GM12878 (cell line): Measurements from ENCODE around the gene AKAP8. TPM values are rescaled to one million over a fixed set of nuclear protein-coding genes. Genes with fewer than 3 reads are reported as not detected.

ENCODE experiments used
- ATAC-seq: fragments of 200-7000 bp; cut with Tn5 transposase; 3 replicates; pipeline ENCODE4 v1.9.1; 2020; ENCODE audit warnings: mild to moderate bottlenecking, moderate library complexity
- BruUV-seq: library from RNA; stranded (reverse); fragments of 400-500 nt; replicated peaks from 2 replicates; lab custom pipeline; 2021; lab: Mats Ljungman, UMichigan
- CTCF ChIA-PET: fragments of 300-600 bp; sonication (Branson Sonifier 250); formaldehyde crosslinking; extraction: SDS; loops from one replicate; lab custom pipeline; 2021; ENCODE audit warnings: inconsistent platforms; lab: Yijun Ruan, JAX
- POLR2A ChIA-PET: fragments of 350-600 bp; formaldehyde crosslinking; extraction: SDS; loops from one replicate; lab custom pipeline; 2021; ENCODE audit warnings: inconsistent platforms; lab: Charles Lee
- RAD21 ChIA-PET: fragments of 300-600 bp; sonication (Branson Sonifier 250); formaldehyde crosslinking; loops from one replicate; lab custom pipeline; 2023; ENCODE audit warnings: antibody characterized with exemption; ENCODE audit not compliant: unreplicated experiment; lab: Charles Lee
- SMC1A ChIA-PET: fragments of 300-600 bp; sonication (Branson Sonifier 250); formaldehyde crosslinking; loops from one replicate; lab custom pipeline; 2023; ENCODE audit not compliant: unreplicated experiment, uncharacterized antibody; lab: Charles Lee
- DNase-seq: peaks from one replicate; pipeline ENCODE4 v3.0.0-alpha.2; 2011; ENCODE audit warnings: low read depth, low spot score
- FAIRE-seq: peaks from 3 replicates; lab custom pipeline; 2011; peaks lifted over from hg19 to GRCh38; lab: Jason Lieb, UNC
- H2AFZ ChIP-seq: 2 replicates; pipeline ENCODE4 v1.6.0; 2011; ENCODE audit warnings: low read depth, low read length, control low read depth; ENCODE audit not compliant: control insufficient read depth
- H3K27ac ChIP-seq: 2 replicates; pipeline ENCODE4 v1.5.1; 2011; ENCODE audit warnings: control low read depth; ENCODE audit not compliant: control insufficient read depth, insufficient read depth
- H3K27me3 ChIP-seq, 2 experiments: replicated peaks in 1 of 2; 2 replicates each; pipeline versions ENCODE4 v1.6.0 to v1.6.1; 2011; ENCODE audit warnings: low read length in 1 of 2; ENCODE audit not compliant: control insufficient read depth in 2 of 2, insufficient read depth in 2 of 2
- H3K36me3 ChIP-seq, 2 experiments: 2 replicates each; pipeline ENCODE4 v1.5.1; 2011; ENCODE audit warnings: low read length in 1 of 2; ENCODE audit not compliant: control insufficient read depth in 2 of 2, insufficient read depth in 2 of 2
- H3K4me1 ChIP-seq: 2 replicates; pipeline ENCODE4 v1.6.1; 2011; ENCODE audit warnings: mild to moderate bottlenecking, low read length, moderate library complexity, mixed read lengths; ENCODE audit not compliant: control insufficient read depth, insufficient read depth
- H3K4me2 ChIP-seq: 2 replicates; pipeline ENCODE4 v1.6.0; 2011; ENCODE audit warnings: control low read depth; ENCODE audit not compliant: control insufficient read depth, insufficient read depth
- H3K4me3 ChIP-seq: fragments of 200-600 bp; sonication (generic); 2 replicates; pipeline ENCODE4 v1.5.1; 2016
- H3K79me2 ChIP-seq: 2 replicates; pipeline ENCODE4 v1.6.0; 2011; ENCODE audit warnings: low read length; ENCODE audit not compliant: control insufficient read depth, insufficient read depth
- H3K9ac ChIP-seq: 2 replicates; pipeline ENCODE4 v1.8.0; 2011; ENCODE audit warnings: low read length, control low read depth, mixed read lengths; ENCODE audit not compliant: control insufficient read depth, insufficient read depth
- H3K9me3 ChIP-seq: replicated peaks from 3 replicates; pipeline ENCODE4 v1.5.1; 2011; ENCODE audit warnings: mild to moderate bottlenecking, low read length; ENCODE audit not compliant: control insufficient read depth, insufficient read depth
- H4K20me1 ChIP-seq: 2 replicates; pipeline ENCODE4 v1.6.0; 2011; ENCODE audit not compliant: control insufficient read depth, insufficient read depth
- ATF3 ChIP-seq: IDR thresholded peaks from 2 replicates; pipeline ENCODE4 v1.6.1; 2011; ENCODE audit warnings: low read depth, mild to moderate bottlenecking, low read length, moderate library complexity, borderline replicate concordance; ENCODE audit errors: extremely low read depth
- CBFB ChIP-seq: IDR thresholded peaks from 2 replicates; pipeline ENCODE4 v1.6.1; 2016; ENCODE audit warnings: antibody characterized with exemption, low read depth
- CHD2 ChIP-seq: IDR thresholded peaks from 2 replicates; pipeline ENCODE4 v1.6.1; 2011; ENCODE audit warnings: low read depth, low read length, improper control_type of control experiment, borderline replicate concordance
- E4F1 ChIP-seq: fragments of 450-650 bp; IDR thresholded peaks from 2 replicates; pipeline ENCODE4 v1.6.1; 2018; ENCODE audit warnings: borderline replicate concordance, mild to moderate bottlenecking; ENCODE audit not compliant: partially characterized antibody
- IRF4 ChIP-seq: IDR thresholded peaks from 2 replicates; pipeline ENCODE4 v1.6.1; 2011; ENCODE audit warnings: low read depth, low read length
- MYB ChIP-seq: fragments of 150-350 bp; IDR thresholded peaks from 2 replicates; pipeline ENCODE4 v1.6.1; 2014; ENCODE audit warnings: mild to moderate bottlenecking, low read depth, low read length, borderline replicate concordance
- NFXL1 ChIP-seq: fragments of 450-650 bp; IDR thresholded peaks from 2 replicates; pipeline ENCODE4 v1.6.1; 2017; ENCODE audit warnings: antibody characterized with exemption, mild to moderate bottlenecking, borderline replicate concordance
- NKRF ChIP-seq: fragments of 450-650 bp; conservative IDR thresholded peaks from 2 replicates; pipeline ENCODE4 v1.6.1; 2017; ENCODE audit warnings: mild to moderate bottlenecking, moderate library complexity
- ZNF687 ChIP-seq: fragments of 450-650 bp; IDR thresholded peaks from 2 replicates; pipeline ENCODE4 v1.6.1; 2017; ENCODE audit warnings: mild to moderate bottlenecking, moderate library complexity
- in situ Hi-C: fragments of 300-500 bp; cut with MboI; formaldehyde crosslinking; loops from 9 replicates; pipeline ENCODE4 v1.14.3; 2018; ENCODE audit warnings: mixed read lengths
- intact Hi-C: fragments of 100-400 bp; cut with micrococcal nuclease; formaldehyde crosslinking; loops from one replicate; pipeline ENCODE4 v1.14.2; 2022; ENCODE audit not compliant: unreplicated experiment
- polyA plus RNA-seq, 11 experiments: library from polyadenylated mRNA; depleted of rRNA in 4 of 11; unstranded in 6 of 11; stranded (reverse) in 5 of 11; fragments of >200 nt; fragmentation: Nextera tagmentation in 4 of 11; fragmentation: Illumina TruSeq in 1 of 11; extraction: Ambion mirVana in 4 of 11; extraction: Trizol in 1 of 11; gene quantifications; 1 replicate in 1 of 11; 2 replicates in 10 of 11; pipeline versions ENCODE4 v1.2.1 to v1.2.3, GENCODE V29; 2011 to 2016; ENCODE audit warnings: inconsistent platforms in 2 of 11, missing spikeins in 2 of 11, low read depth in 1 of 11
- total RNA-seq, 4 experiments: library from RNA; depleted of rRNA in 3 of 4; stranded (reverse); fragments of >200 nt in 3 of 4; fragmentation: Illumina TruSeq in 1 of 4; extraction: Trizol in 1 of 4; gene quantifications; 2 replicates each; pipeline versions ENCODE4 v1.2.1 to v1.2.3, GENCODE V29; 2013 to 2021

Gene AKAP8
- total and polyA plus RNA-seq, 10 of the 15 experiments (the other 5 are each of a cell fraction or from before 2014, with no cell fraction given): 5.3 to 57.7 (median 20.6) TPM

- no peaks in the 10 kb centered on the region for H3K4me1 ChIP-seq
- ChIA-PET SMC1A (interaction anchor here (0.9 kb wide), 1 partner anchor 13 kb away, joined by 4 read pairs; no protein-coding TSS in a partner anchor), CTCF (no interaction called here), RAD21 (no interaction called here), POLR2A (interaction anchor here (1.4 kb wide), 1 partner anchor 16 kb away, joined by 4 read pairs; no protein-coding TSS in a partner anchor)
- no TSS peak for BruUV-seq
- H4K20me1 ChIP-seq: peaks cover 6% of the 10 kb centered on the region; the same call in 1 of the 2 replicates
- DNase-seq (no peak), ATAC-seq (no peak), FAIRE-seq (no peak)
- peaks cover 21 to 30% of the 10 kb centered on the region in 2 experiments for H3K36me3 ChIP-seq
- intact Hi-C loops (no loop called here), in situ Hi-C loops (no loop called here)
- H3K27ac ChIP-seq: no peak overlapping the region
- no peak overlapping the region for H3K4me2 ChIP-seq
- H3K27me3 ChIP-seq: no peaks in the 10 kb centered on the region
- H3K9ac ChIP-seq: no peak overlapping the region
- H3K4me3 ChIP-seq: no peak overlapping the region
- H2AFZ ChIP-seq: no peak overlapping the region
- TF ChIP-seq CHD2 (no peak), MYB (no peak), IRF4 (no peak), NKRF (no peak), ZNF687 (no peak), NFXL1 (no peak), CBFB (no peak), ATF3 (no peak), E4F1 (no peak)
- H3K79me2 ChIP-seq: peaks cover 2% of the 10 kb centered on the region; the same call in 1 of the 2 replicates
- H3K9me3 ChIP-seq: no peaks in the 10 kb centered on the region
Observed at GRCh38 chr19:15393963-15394362, 14.4 kb upstream of the AKAP8 start.
